GM12878 (cell line): ENCODE results near the gene FSTL4. TPM values are rescaled to one million over a fixed set of nuclear protein-coding genes. Genes with fewer than 3 reads are reported as not detected.

ENCODE experiments used
- ATAC-seq: fragments of 200-7000 bp; cut with Tn5 transposase; 3 replicates; pipeline ENCODE4 v1.9.1; 2020; ENCODE audit warnings: mild to moderate bottlenecking, moderate library complexity
- BruUV-seq: library from RNA; stranded (reverse); fragments of 400-500 nt; replicated peaks from 2 replicates; lab custom pipeline; 2021; lab: Mats Ljungman, UMichigan
- CTCF ChIA-PET: fragments of 300-600 bp; sonication (Branson Sonifier 250); formaldehyde crosslinking; extraction: SDS; loops from one replicate; lab custom pipeline; 2021; ENCODE audit warnings: inconsistent platforms; lab: Yijun Ruan, JAX
- POLR2A ChIA-PET: fragments of 350-600 bp; formaldehyde crosslinking; extraction: SDS; loops from one replicate; lab custom pipeline; 2021; ENCODE audit warnings: inconsistent platforms; lab: Charles Lee
- RAD21 ChIA-PET: fragments of 300-600 bp; sonication (Branson Sonifier 250); formaldehyde crosslinking; loops from one replicate; lab custom pipeline; 2023; ENCODE audit warnings: antibody characterized with exemption; ENCODE audit not compliant: unreplicated experiment; lab: Charles Lee
- SMC1A ChIA-PET: fragments of 300-600 bp; sonication (Branson Sonifier 250); formaldehyde crosslinking; loops from one replicate; lab custom pipeline; 2023; ENCODE audit not compliant: unreplicated experiment, uncharacterized antibody; lab: Charles Lee
- DNase-seq: peaks from one replicate; pipeline ENCODE4 v3.0.0-alpha.2; 2011; ENCODE audit warnings: low read depth, low spot score
- FAIRE-seq: peaks from 3 replicates; lab custom pipeline; 2011; peaks lifted over from hg19 to GRCh38; lab: Jason Lieb, UNC
- H2AFZ ChIP-seq: 2 replicates; pipeline ENCODE4 v1.6.0; 2011; ENCODE audit warnings: low read depth, low read length, control low read depth; ENCODE audit not compliant: control insufficient read depth
- H3K27ac ChIP-seq: 2 replicates; pipeline ENCODE4 v1.5.1; 2011; ENCODE audit warnings: control low read depth; ENCODE audit not compliant: control insufficient read depth, insufficient read depth
- H3K27me3 ChIP-seq, 2 experiments: replicated peaks in 1 of 2; 2 replicates each; pipeline versions ENCODE4 v1.6.0 to v1.6.1; 2011; ENCODE audit warnings: low read length in 1 of 2; ENCODE audit not compliant: control insufficient read depth in 2 of 2, insufficient read depth in 2 of 2
- H3K36me3 ChIP-seq, 2 experiments: 2 replicates each; pipeline ENCODE4 v1.5.1; 2011; ENCODE audit warnings: low read length in 1 of 2; ENCODE audit not compliant: control insufficient read depth in 2 of 2, insufficient read depth in 2 of 2
- H3K4me1 ChIP-seq: 2 replicates; pipeline ENCODE4 v1.6.1; 2011; ENCODE audit warnings: mild to moderate bottlenecking, low read length, moderate library complexity, mixed read lengths; ENCODE audit not compliant: control insufficient read depth, insufficient read depth
- H3K4me2 ChIP-seq: 2 replicates; pipeline ENCODE4 v1.6.0; 2011; ENCODE audit warnings: control low read depth; ENCODE audit not compliant: control insufficient read depth, insufficient read depth
- H3K4me3 ChIP-seq: fragments of 200-600 bp; sonication (generic); 2 replicates; pipeline ENCODE4 v1.5.1; 2016
- H3K79me2 ChIP-seq: 2 replicates; pipeline ENCODE4 v1.6.0; 2011; ENCODE audit warnings: low read length; ENCODE audit not compliant: control insufficient read depth, insufficient read depth
- H3K9ac ChIP-seq: 2 replicates; pipeline ENCODE4 v1.8.0; 2011; ENCODE audit warnings: low read length, control low read depth, mixed read lengths; ENCODE audit not compliant: control insufficient read depth, insufficient read depth
- H3K9me3 ChIP-seq: replicated peaks from 3 replicates; pipeline ENCODE4 v1.5.1; 2011; ENCODE audit warnings: mild to moderate bottlenecking, low read length; ENCODE audit not compliant: control insufficient read depth, insufficient read depth
- H4K20me1 ChIP-seq: 2 replicates; pipeline ENCODE4 v1.6.0; 2011; ENCODE audit not compliant: control insufficient read depth, insufficient read depth
- ATF7 ChIP-seq: fragments of 450-650 bp; IDR thresholded peaks from 2 replicates; pipeline ENCODE4 v1.6.1; 2016; ENCODE audit warnings: low read depth, mild to moderate bottlenecking
- CBX5 ChIP-seq: sonication (generic); IDR thresholded peaks from 2 replicates; pipeline ENCODE4 v1.6.1; 2016; ENCODE audit warnings: low read depth, moderate library complexity, mild to moderate bottlenecking, inconsistent platforms
- CEBPB ChIP-seq, 2 experiments: fragments of 150-350 bp in 1 of 2; IDR thresholded peaks; 2 replicates each; pipeline ENCODE4 v1.6.1; 2012 to 2014; ENCODE audit warnings: low read depth in 2 of 2, low read length in 2 of 2, borderline replicate concordance in 1 of 2, inconsistent platforms in 1 of 2
- CHD1 ChIP-seq: IDR thresholded peaks from 2 replicates; pipeline ENCODE4 v1.6.1; 2012; ENCODE audit warnings: low read depth, low read length, improper control_type of control experiment
- DPF2 ChIP-seq: fragments of 450-650 bp; IDR thresholded peaks from 2 replicates; pipeline ENCODE4 v1.6.1; 2017; ENCODE audit warnings: mild to moderate bottlenecking
- ETV6 ChIP-seq, 2 experiments: fragments of 450-650 bp in 1 of 2; IDR thresholded peaks in 1 of 2; conservative IDR thresholded peaks in 1 of 2; 2 replicates each; pipeline ENCODE4 v1.6.1; 2014; ENCODE audit warnings: antibody characterized with exemption in 1 of 2, borderline replicate concordance in 1 of 2, low read depth in 1 of 2, mild to moderate bottlenecking in 1 of 2, moderate library complexity in 1 of 2
- HDGF ChIP-seq: fragments of 450-650 bp; IDR thresholded peaks from 2 replicates; pipeline ENCODE4 v1.6.1; 2016; ENCODE audit warnings: antibody characterized with exemption
- MTA3 ChIP-seq: IDR thresholded peaks from 2 replicates; pipeline ENCODE4 v1.6.1; 2012; ENCODE audit warnings: low read length, inconsistent platforms, borderline replicate concordance
- RAD21 ChIP-seq: IDR thresholded peaks from 2 replicates; pipeline ENCODE4 v1.6.1; 2011; ENCODE audit warnings: mild to moderate bottlenecking, low read depth, low read length, moderate library complexity; ENCODE audit not compliant: insufficient read depth
- WGBS: methylation state at CpG from one replicate; pipeline ENCODE4 v1.1.6; 2016; ENCODE audit warnings: low lambda C conversion rate; ENCODE audit not compliant: insufficient replicate concordance, insufficient coverage; ENCODE audit errors: missing lambda C conversion rate; 5-methylcytosine and 5-hydroxymethylcytosine counted together
- in situ Hi-C: fragments of 300-500 bp; cut with MboI; formaldehyde crosslinking; loops from 9 replicates; pipeline ENCODE4 v1.14.3; 2018; ENCODE audit warnings: mixed read lengths
- intact Hi-C: fragments of 100-400 bp; cut with micrococcal nuclease; formaldehyde crosslinking; loops from one replicate; pipeline ENCODE4 v1.14.2; 2022; ENCODE audit not compliant: unreplicated experiment
- polyA plus RNA-seq, 11 experiments: library from polyadenylated mRNA; depleted of rRNA in 4 of 11; unstranded in 6 of 11; stranded (reverse) in 5 of 11; fragments of >200 nt; fragmentation: Nextera tagmentation in 4 of 11; fragmentation: Illumina TruSeq in 1 of 11; extraction: Ambion mirVana in 4 of 11; extraction: Trizol in 1 of 11; gene quantifications; 1 replicate in 1 of 11; 2 replicates in 10 of 11; pipeline versions ENCODE4 v1.2.1 to v1.2.3, GENCODE V29; 2011 to 2016; ENCODE audit warnings: inconsistent platforms in 2 of 11, missing spikeins in 2 of 11, low read depth in 1 of 11
- total RNA-seq, 4 experiments: library from RNA; depleted of rRNA in 3 of 4; stranded (reverse); fragments of >200 nt in 3 of 4; fragmentation: Illumina TruSeq in 1 of 4; extraction: Trizol in 1 of 4; gene quantifications; 2 replicates each; pipeline versions ENCODE4 v1.2.1 to v1.2.3, GENCODE V29; 2013 to 2021
- TF ChIP-seq, protein P1 (sequence below): fragments of 450-650 bp; IDR thresholded peaks from 2 replicates; pipeline ENCODE4 v1.6.1; 2017; ENCODE audit warnings: antibody characterized with exemption, mild to moderate bottlenecking, moderate library complexity
- TF ChIP-seq, protein P2 (sequence below): IDR thresholded peaks from 2 replicates; pipeline ENCODE4 v1.6.1; 2011; ENCODE audit warnings: borderline replicate concordance, low read depth, mild to moderate bottlenecking, moderate library complexity, mixed read lengths, low read length; ENCODE audit not compliant: insufficient read depth; ENCODE audit errors: extremely low read length

Gene FSTL4
- total and polyA plus RNA-seq, 10 of the 15 experiments (the other 5 are each of a cell fraction or from before 2014, with no cell fraction given), result 0.01 to 0.79 (median 0.21) TPM; not detected in 6

DNA sequence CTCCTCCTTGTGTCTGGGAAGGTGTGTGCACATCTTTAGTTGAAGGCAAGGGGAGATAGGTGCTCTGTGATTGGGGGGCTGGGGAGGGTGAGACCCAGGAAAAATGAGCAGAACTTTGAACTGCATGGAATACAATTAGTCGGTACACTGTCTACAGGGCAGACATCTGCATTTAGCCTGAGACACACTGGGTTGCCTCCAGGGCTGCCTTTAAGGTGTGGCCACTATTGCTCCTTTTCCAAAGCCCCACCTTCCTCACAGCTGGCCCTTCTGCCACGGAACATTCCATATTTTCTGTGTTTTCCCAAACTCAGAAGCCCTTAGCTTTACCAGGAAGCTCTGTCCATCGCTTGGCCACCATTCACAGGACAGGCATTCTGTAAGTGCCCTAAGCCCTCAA, 312.6 kb downstream of the FSTL4 start:
- ATAC-seq (no peak), DNase-seq (no peak), FAIRE-seq (no peak)
- TF ChIP-seq HDGF, result no peak
- TF ChIP-seq, protein P1, sequence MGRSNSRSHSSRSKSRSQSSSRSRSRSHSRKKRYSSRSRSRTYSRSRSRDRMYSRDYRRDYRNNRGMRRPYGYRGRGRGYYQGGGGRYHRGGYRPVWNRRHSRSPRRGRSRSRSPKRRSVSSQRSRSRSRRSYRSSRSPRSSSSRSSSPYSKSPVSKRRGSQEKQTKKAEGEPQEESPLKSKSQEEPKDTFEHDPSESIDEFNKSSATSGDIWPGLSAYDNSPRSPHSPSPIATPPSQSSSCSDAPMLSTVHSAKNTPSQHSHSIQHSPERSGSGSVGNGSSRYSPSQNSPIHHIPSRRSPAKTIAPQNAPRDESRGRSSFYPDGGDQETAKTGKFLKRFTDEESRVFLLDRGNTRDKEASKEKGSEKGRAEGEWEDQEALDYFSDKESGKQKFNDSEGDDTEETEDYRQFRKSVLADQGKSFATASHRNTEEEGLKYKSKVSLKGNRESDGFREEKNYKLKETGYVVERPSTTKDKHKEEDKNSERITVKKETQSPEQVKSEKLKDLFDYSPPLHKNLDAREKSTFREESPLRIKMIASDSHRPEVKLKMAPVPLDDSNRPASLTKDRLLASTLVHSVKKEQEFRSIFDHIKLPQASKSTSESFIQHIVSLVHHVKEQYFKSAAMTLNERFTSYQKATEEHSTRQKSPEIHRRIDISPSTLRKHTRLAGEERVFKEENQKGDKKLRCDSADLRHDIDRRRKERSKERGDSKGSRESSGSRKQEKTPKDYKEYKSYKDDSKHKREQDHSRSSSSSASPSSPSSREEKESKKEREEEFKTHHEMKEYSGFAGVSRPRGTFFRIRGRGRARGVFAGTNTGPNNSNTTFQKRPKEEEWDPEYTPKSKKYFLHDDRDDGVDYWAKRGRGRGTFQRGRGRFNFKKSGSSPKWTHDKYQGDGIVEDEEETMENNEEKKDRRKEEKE, result no peak
- no peak for TF ChIP-seq CBX5
- no peak overlapping the region for H2AFZ ChIP-seq
- H4K20me1 ChIP-seq, result no peaks in the 10 kb centered on the region
- ChIA-PET SMC1A (no interaction called here), POLR2A (interaction anchor here (1.5 kb wide), 1 partner anchor 13 kb away, joined by 4 read pairs; no protein-coding TSS in a partner anchor), RAD21 (no interaction called here), CTCF (no interaction called here)
- 61% methylated on average over 3 of the region's 3 CpGs for WGBS
- H3K36me3 ChIP-seq, result no peaks in the 10 kb centered on the region
- H3K4me3 ChIP-seq, result no peak overlapping the region
- H3K9me3 ChIP-seq, result no peaks in the 10 kb centered on the region
- no peaks in the 10 kb centered on the region for H3K27me3 ChIP-seq
- no TSS peak for BruUV-seq
- no peaks in the 10 kb centered on the region for H3K79me2 ChIP-seq
- H3K4me2 ChIP-seq, result no peak overlapping the region
- in situ Hi-C loops (no loop called here), intact Hi-C loops (no loop called here)
- no peak overlapping the region for H3K9ac ChIP-seq
- no peak overlapping the region for H3K27ac ChIP-seq
- H3K4me1 ChIP-seq, result no peaks in the 10 kb centered on the region

DNA sequence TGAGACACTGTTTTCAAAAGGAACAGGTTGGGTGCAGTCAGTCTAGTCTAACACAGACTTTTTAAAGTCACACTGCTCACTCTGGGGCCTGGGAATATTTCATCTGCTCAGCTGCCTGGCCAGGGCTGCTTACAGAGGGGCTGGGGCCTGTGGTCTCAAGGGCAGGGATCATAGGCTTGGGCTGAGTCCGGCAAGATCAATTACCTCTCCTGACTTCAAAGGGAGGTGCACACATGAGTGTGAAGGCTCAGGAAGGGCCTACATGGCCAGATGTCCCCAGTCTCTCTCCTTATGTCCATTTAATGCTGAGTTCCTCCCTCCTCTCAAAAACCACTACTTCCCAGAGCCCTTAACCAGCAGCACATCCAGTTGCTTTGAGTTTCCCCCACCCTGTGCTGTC, 313.3 kb downstream of the FSTL4 start:
- 36% methylated on average over 1 of the region's 1 CpG for WGBS
- SMC1A ChIA-PET, result no interaction called here
- H3K27ac ChIP-seq, result no peak overlapping the region
- H2AFZ ChIP-seq, result no peak overlapping the region
- no peak overlapping the region for H3K4me3 ChIP-seq
- no peak for FAIRE-seq
- CTCF ChIA-PET, result interaction anchor here (0.6 kb wide), 1 partner anchor 607 kb away, joined by 3 read pairs; no protein-coding TSS in a partner anchor
- H3K4me2 ChIP-seq, result no peak overlapping the region
- ATAC-seq, result no peak
- DNase-seq, result no peak
- in situ Hi-C loops (no loop called here), intact Hi-C loops (no loop called here)
- H3K4me1 ChIP-seq, result no peaks in the 10 kb centered on the region
- no peaks in the 10 kb centered on the region for H3K36me3 ChIP-seq
- H3K9me3 ChIP-seq, result no peaks in the 10 kb centered on the region
- RAD21 ChIA-PET, result no interaction called here
- POLR2A ChIA-PET, result interaction anchor here (1.5 kb wide), 1 partner anchor 14 kb away, joined by 4 read pairs; no protein-coding TSS in a partner anchor
- no peaks in the 10 kb centered on the region for H3K79me2 ChIP-seq
- no peak overlapping the region for H3K9ac ChIP-seq
- no TSS peak for BruUV-seq
- H3K27me3 ChIP-seq, result no peaks in the 10 kb centered on the region
- no peaks in the 10 kb centered on the region for H4K20me1 ChIP-seq
- no peak for TF ChIP-seq CHD1
- no peak for TF ChIP-seq RAD21
- TF ChIP-seq ATF7, result no peak
- no peak for TF ChIP-seq MTA3
- no peak for TF ChIP-seq DPF2
- TF ChIP-seq, protein P2, sequence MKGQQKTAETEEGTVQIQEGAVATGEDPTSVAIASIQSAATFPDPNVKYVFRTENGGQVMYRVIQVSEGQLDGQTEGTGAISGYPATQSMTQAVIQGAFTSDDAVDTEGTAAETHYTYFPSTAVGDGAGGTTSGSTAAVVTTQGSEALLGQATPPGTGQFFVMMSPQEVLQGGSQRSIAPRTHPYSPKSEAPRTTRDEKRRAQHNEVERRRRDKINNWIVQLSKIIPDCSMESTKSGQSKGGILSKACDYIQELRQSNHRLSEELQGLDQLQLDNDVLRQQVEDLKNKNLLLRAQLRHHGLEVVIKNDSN, result no peak
- no peak for TF ChIP-seq CEBPB (IDR thresholded peaks at IDR 0.05; ENCODE audit: borderline replicate concordance in 1 of 2, low read depth in 2 of 2, low read length in 2 of 2)
- TF ChIP-seq ETV6 (conservative IDR thresholded peaks at IDR 0.05 in 1 of 2, IDR thresholded peaks at IDR 0.05 in 1 of 2; ENCODE audit: borderline replicate concordance in 1 of 2, low read depth in 1 of 2), result no peak
